GM12864 (cell line): ENCODE data around the gene NRIP3.
"Not testable (repeated sequence)": the region's sequence is repeated elsewhere in the genome, so short reads cannot be mapped to it uniquely, and the experiment has no call there.

Experiments used
- DNase-seq: peaks from one replicate; pipeline ENCODE4 v3.0.0-alpha.2; 2011; ENCODE audit warnings: low read depth
- H3K4me3 ChIP-seq: 2 replicates; pipeline ENCODE4 v1.5.1; 2011; ENCODE audit warnings: mild to moderate bottlenecking, low read depth, low read length, control low read depth
- CTCF ChIP-seq: IDR thresholded peaks from 2 replicates; pipeline ENCODE4 v1.5.1; 2011; ENCODE audit warnings: low read depth, mild to moderate bottlenecking, moderate library complexity, low read length, control low read depth, inconsistent platforms; ENCODE audit errors: missing control alignments

NRIP3 gene

GRCh38 chr11:8980485-8980884 is 23.3 kb downstream of the NRIP3 start:
- TF ChIP-seq CTCF = no peak
- H3K4me3 ChIP-seq = no peak overlapping the region
- DNase-seq = no peak

GRCh38 chr11:8979365-8979764 is 24.4 kb downstream of the NRIP3 start:
- H3K4me3 ChIP-seq, DNase-seq: not testable (repeated sequence)

- H3K4me3 ChIP-seq = no peak overlapping the region
- no peak for DNase-seq
- no peak for TF ChIP-seq CTCF
These were observed 30.7 kb downstream of the NRIP3 start for GRCh38 chr11:8973121-8973520.

GRCh38 chr11:8971924-8972316 is 31.9 kb downstream of the NRIP3 start:
- no peak overlapping the region for H3K4me3 ChIP-seq
- TF ChIP-seq CTCF = no peak
- no peak for DNase-seq

- DNase-seq = no peak
- TF ChIP-seq CTCF = no peak
- no peak overlapping the region for H3K4me3 ChIP-seq
These were observed 32.4 kb downstream of the NRIP3 start for GRCh38 chr11:8971196-8971923.

GRCh38 chr11:8967184-8967583 is 36.6 kb downstream of the NRIP3 start:
- DNase-seq = no peak
- H3K4me3 ChIP-seq = no peak overlapping the region
- no peak for TF ChIP-seq CTCF

- peak; percentile 75 for DNase-seq
- H3K4me3 ChIP-seq = peak within 1 kb of the TSS; percentile 81
- no peak for TF ChIP-seq CTCF
These were observed 39.2 kb downstream of the NRIP3 start, which contains the start of gene TMEM9B for GRCh38 chr11:8964324-8965320. TMEM9B (minus strand) TSS chr11:8964442; CDS start chr11:8964313, 129 bp downstream.
